ENCODE data around the gene PIEZO1. TPM values are rescaled to one million over a fixed set of nuclear protein-coding genes. Genes with fewer than 3 reads are reported as not detected.

The PIEZO1 gene
- total RNA-seq, 1 experiment from 2014 or later = 138 TPM

DNA sequence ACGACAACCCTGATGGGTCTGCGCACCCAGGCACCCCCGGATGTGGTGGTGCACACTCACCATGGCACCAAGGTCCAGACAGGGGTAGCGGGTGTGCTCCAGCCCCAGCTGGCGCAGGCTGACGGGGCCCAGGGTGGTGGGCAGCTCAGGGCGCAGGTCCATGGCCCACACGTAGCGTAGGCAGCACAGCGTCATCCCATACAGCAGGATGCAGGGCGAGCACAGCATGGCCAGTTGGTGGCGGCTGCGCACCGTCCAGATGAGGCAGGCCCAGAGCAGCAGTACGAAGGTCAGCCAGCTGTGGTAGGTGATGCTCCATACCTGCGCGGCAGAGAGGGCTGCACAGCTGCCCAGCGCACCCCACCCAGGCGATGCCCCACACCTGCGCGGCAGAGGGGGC, 48.9 kb downstream of the PIEZO1 start:
- DNase-seq (ENCODE audit: low read depth) = no peak

DNA sequence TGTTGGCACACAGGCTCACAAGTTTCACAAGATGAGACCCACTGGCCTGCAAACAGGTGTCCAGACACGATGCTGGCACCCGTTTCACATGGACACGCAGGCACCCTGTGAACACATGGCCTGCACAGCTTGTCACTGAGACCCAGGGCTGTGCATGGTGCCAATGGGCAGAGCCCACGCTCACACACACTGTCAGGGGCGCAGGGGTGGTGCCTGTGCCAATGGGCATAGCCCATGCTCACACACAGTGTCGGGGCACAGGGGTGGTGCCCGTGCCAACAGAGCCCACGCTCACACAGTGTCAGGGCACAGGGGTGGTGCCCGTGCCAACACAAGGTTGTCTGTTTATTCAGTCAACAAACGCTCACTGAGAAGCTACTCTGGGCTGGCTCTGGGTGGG, 49.4 kb downstream of the PIEZO1 start:
- DNase-seq (ENCODE audit: low read depth) = no peak

DNA sequence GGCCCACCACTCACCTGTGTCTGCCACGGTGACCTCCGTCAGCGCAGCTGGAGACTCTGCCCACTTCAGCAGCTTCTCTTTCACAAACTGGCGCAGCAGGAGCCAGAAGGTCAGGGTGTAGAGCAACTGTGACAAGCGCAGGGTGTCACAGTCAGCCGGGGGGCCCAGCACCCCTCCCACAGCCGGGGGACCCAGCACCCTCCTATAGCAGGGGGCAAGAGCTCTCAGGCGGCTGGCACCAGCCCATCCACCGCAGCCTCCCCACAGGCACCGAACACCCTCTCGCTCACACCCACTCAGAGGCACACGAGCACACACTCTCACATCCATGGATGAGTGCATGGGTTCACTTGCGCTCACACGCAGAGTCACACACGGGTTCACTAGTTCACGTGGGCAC, 49.9 kb downstream of the PIEZO1 start:
- no peak for DNase-seq (ENCODE audit: low read depth)

DNA sequence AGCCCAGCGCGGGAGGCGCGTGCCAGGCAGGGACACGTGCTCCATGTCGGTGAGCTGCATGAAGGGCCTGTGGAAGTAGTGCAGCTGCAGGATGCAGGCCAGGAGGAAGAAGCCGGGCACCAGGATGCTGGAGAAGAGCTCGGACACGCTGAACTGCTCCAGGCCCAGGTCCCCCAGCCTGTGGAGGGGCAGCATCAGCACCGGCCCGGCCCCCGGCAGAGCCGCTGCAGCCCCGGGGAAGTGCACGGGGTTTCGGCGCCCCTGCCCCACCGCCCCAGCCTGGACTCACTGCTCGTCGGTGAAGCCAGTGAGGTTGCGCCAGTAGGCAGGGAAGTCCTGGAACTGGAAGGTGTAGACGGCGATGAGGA, 50.7 kb downstream of the PIEZO1 start:
- no peak for DNase-seq (ENCODE audit: low read depth)

DNA sequence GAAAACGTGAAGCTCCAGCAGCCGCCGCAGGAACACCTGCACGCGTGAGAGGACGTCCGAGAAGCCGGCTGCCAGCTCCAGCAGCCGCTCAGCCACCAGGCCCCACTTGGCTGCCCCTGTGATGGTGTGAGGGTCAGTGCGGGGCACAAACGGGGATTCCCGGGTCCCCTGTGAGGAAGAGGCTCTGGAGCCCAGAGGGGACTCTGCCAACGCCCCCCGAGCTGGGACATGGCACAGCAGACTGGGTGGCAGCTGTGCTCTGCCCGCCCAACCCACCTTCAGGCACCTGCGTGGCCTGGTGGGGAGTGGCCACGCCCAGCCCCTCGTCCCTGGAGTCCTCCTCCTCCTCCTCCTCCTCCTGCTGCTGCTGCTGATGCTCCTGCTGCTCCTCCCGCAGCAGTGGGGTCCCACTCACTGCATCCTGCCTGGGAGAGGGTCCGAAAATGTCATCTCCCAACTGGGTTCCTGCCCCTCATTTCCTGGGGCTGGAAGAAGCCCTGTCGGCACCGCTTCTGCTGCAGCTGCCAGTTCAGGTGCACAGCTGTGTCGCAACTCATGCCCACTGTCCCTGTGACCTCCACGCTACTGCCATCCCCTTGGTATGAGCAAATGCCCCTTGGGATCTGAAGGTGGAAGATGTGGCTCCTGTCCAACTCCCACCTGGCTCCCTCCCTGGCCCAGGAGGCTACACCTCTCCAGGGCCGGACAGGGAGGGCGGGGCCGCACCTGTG, 51.2 kb downstream of the PIEZO1 start:
- DNase-seq (ENCODE audit: low read depth) = no peak

DNA sequence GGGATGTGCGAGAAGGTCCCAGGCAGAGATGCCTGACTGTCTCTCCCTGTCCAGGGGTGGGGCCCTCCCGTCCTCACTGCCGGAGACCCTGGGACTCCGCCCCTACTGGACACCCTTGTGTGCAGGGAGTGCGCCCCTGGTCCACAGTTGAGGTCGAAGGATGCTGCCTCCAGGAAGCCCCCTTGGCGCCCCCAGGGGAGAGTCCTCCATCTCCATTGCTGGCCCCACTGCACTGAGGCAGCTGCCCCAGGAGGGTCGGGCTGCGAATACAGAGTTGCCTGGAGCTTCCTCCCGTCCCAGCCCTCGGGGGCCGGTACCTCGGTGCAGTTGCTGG, 52.1 kb downstream of the PIEZO1 start:
- no peak for DNase-seq (ENCODE audit: low read depth)

DNA sequence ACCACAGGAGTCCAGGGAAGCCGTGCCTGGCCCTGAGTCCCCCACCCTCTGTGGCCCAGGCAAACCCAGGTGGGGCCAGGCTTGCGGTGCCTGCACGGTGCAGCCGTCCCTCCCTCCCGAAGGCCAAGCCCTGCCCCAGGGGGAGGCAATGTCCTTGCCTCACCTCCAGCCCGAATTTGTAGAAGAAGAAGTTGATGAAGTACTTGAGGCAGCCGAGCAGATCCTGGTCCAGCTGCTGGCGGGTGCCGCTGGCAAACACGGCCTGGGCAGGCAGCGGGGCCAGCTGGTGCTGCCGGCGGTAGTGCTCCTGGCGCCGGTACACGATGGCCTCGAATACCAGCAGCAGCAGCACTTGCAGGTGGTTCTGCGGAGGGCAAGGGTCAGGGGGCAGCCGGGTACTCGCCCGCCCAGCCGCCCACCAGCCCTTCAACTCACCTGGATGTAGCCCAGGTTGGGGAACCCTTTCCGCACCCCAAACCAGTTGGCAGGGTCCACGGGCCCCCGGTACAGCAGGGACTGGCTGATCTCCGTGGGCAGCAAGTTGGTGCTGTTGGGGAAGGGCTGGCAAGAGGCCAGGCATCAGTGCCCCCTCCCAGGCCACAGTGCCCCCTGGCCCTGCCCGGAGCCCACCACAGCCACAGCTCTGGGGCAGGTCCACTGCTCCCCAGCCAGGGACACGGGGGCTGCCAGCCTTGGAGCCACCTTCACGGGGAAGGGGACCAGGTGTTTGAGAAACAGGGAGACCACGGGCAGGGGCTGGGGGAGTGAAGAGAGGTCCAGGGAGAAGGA, 52.7 kb downstream of the PIEZO1 start:
- DNase-seq (ENCODE audit: low read depth) = no peak

DNA sequence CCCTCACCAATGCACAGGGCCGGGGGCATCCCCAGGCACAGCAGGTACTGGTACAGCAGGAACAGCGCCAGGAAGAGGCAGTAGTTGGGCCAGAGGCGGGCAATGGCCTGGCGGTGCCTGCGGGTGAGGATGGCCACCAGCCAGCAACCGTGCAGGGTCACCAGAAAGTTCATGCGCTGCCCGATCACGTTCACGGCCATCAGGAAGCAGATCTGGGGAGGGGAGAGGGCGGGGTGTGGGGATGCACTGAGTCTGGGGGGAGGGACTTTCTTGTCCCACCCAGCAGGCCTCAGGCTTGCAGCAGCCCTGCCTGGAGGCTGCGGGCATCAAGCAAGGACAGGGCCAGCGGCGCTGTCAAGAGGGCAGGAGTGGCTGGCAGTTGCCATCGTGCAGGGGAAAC, 53.3 kb downstream of the PIEZO1 start:
- DNase-seq (ENCODE audit: low read depth) = no peak

DNA sequence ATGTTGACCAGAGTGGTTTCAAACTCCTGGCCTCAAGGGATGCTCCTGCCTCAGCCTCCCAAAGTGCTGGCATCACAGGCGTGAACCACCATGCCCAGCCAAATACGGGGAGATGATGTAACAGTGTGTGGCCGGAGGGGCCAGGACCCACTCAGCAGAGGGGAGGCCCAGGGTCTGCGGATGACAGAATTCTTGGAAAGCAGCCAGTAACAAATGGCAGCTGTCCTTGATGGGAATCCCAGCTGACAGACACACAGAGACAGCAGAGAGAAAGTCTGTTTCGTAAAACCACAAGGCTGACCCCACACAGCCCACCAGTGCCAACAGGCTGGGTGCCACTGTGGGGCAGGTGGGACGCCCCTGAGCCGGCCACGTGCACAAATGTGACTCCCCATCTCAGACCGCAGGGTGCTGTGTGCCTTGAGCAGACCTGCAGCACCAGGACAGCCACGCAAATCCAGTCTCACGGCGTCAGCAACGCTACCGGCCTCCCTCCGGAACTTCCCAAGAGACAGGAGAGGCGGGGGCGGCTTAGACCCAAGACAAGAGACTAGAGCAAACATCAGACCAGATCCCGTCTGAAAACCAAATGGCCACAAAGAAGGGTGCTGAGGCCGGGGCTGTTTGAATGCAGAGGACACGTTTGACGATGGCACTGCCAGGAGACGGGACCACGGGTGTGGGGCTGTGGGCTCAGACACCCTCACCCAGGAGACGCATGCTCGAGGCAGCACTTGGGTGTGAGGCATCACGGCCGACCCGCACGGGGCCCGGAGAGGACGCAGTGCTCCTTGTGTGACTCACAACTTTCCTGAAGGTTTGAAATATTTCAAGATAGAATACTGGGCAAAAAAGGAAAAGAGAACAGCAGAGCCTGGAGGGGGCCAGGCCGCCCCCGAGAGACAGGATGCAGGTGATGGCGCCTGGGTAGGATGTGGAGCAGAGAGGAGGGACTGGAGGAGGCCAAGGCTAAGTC, 54.1 kb downstream of the PIEZO1 start:
- DNase-seq (ENCODE audit: low read depth) = peak; percentile 59

DNA sequence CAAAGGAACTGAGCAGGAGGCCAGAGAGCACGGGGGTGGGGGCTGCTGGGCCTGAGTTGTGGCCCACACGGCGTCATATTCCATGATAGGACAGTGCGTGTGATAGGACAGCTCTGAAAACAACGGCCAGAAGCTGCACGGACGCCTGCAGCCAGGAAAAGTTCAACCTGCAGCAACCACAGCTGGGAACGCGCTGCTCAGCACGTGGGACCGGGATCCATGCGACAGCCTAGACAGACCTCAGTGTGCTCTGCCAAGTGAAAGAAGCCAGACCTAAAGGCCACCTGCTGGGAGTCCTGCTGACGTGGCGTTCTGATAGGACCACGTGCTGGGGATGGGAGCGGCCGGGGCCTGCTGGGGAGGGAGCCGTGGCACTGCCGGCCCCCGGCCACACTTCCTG, 57.1 kb downstream of the PIEZO1 start:
- DNase-seq (ENCODE audit: low read depth) = no peak

DNA sequence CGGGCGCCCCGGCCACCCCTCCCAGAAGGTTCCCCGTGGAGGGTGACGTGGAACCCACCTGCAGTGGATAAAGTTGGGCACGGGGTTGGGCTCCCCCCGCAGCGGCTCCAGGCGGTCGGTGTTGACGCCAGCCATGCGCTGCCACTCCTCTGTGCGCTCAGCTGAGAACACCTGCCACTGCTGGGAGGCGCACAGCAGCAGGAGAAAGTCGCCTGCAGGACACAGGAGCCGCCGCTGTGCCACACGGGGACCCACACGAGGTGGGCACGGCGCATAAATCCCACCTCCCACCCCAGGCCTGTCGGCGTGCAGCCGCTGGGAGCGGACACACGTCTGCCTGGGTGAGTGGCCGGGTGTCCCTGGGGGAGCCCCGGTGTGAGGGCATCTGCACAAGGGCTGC, 58.0 kb downstream of the PIEZO1 start:
- no peak for DNase-seq (ENCODE audit: low read depth)

DNA sequence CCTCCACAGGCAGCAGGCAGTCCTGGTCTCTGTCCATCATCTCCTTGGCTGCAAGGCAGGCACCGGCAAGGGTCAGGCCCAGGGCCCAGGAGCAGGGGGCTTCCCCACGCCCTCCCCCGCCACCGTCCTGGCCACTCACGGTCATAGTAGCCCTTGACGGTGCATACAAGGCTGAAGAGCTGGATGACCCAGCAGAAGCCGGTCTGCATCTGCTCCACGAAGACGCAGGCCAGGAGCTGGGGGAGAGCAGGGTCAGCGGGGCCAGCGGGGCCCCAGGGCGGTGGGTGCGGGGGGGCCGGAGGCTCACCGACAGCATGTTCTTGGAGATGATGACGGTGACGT, 58.6 kb downstream of the PIEZO1 start:
- no peak for DNase-seq (ENCODE audit: low read depth)

DNA sequence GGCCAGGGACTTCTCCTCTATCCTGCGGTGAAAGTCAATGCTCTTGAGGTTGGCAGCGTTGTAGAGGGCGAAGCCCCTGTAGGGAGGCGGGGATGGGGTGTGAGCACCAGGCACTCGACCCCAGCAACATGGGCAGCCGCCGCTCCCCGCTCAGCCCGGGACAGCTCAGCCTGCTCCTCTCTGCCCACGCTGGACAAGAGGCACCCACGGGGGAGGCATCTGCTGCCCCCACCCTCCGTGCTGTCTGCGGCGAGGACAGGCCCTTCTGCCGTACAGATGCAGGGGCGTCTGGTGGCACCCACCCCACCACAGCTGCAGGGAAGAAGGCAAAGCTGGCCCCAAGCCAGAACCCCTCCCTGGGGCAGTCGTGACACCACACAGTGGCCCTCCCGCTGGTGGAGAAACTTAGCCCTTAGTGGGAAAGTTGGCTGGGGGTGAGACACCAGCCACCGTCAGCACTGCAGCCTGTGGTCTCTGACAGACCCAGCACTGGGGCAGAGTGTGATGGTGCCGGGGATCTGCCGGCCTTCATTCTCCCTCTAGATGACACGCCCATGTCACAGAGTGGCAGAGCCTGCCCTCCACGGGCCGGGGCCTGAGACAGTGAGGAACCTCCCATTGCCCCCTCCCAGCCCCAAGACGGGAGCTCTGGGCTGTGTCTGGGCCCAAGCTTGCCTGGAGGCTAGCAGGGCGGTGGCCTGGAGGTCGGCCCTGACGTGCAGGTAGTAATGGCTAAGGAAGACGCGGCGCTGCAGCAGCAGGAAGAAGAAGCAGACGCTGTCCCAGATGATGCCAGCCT, 59.2 kb downstream of the PIEZO1 start:
- DNase-seq (ENCODE audit: low read depth) = no peak

DNA sequence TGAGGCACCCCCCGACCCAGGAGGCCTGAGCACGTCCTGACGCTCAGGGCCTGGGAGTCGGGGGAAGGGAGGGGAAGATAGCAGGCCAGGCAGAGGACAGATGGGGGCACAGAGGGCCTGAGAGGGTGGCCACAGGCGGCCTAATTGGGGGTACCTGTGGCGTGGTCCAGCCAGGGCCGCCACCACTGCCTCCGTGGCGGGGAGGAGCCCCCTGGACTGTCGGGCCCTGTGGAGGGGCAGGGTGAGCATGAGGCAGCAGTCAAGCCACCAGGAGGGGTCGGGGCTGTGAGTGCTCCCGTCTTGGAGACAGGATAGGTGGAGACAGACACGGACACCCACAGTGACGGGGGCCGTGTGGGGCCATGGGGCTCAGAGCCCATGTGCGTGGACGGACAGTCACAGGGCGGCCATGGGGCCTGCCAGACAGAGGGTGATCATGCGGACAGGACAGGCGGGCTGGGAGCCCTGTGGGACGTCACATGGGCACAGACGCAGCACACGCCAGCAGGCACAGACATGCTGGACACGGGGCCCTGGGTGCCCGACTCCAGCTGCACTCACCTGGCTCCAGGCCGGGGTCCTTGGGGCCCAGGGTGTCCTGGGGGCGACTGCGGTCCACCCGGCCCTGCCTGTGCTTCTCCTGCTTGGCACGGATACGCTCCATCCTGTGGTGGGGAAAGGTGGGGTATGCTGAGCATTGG, 60.0 kb downstream of the PIEZO1 start:
- no peak for DNase-seq (ENCODE audit: low read depth)

DNA sequence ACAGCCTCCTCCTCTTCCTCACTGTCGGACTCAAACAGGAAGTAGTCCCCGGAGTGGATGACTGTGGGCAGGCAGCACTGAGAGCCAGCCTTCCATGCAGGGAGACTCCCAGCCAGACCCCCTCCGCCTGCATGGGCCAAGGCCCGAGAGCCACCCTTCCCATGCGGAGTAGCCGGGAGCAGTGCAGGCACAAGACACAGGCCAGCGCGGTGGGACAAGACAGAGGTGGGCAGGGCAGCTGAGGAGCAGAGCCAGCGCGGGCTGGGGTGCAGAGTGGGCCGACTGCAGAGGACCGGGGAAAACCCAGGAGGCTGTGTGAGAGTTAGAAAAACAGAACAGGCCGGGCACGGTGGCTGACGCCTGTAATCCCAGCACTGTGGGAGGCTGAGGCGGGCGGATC, 61.1 kb downstream of the PIEZO1 start:
- DNase-seq (ENCODE audit: low read depth) = no peak

DNA sequence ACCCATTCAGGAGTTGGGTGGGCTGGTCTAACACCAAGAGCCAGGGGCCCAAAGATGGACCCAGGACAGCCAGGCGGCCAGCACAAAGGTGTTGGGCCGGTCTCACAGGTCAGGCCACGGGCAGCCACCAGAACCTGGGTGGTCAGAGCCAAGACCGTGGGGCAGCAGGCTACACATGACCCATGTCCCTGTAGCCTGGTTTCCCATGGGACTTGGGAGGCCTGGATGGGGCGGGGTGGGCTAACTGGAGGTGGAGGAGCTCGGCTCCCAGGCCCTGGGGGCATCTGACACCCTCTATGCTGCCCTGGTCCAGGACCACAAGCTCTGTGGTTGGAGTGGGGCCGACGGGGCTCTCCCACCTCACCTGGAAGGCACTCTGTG, 61.5 kb downstream of the PIEZO1 start:
- DNase-seq (ENCODE audit: low read depth) = no peak

DNA sequence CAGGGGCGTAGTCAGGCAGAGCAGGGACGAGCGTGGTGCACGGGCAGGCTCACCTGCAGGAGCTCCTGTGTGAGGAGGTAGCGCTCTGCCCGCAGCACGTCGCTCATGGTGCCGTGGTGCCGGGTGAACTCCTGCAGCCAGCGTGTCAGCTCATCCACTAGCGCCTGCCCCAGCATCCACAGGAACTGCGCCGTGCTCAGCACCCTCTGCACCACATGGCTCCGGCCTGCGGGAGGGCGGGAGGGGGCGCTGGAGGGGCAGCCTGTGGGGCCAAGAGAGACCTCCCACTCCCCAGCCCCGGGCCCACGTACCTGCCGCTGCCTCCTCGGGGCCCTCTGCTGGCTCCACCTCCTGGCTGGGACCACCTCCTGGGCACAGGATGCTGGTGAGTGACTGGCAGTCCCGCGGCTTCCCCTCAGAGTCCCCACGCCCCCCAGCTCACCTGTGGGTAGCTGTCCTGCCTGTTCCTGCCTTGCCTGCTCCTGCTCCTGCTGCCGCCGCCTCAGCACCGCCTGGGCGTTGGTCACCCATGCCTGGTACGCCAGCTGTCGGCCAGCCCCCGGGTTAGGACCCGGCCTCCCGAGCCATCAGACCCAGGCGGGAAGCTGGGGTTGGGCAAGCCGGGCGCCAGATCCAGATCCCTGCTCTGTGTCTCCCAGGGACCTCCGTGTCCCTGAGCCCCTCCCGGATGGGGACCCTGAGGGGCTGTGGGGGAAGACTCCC, 62.1 kb downstream of the PIEZO1 start:
- no peak for DNase-seq (ENCODE audit: low read depth)

DNA sequence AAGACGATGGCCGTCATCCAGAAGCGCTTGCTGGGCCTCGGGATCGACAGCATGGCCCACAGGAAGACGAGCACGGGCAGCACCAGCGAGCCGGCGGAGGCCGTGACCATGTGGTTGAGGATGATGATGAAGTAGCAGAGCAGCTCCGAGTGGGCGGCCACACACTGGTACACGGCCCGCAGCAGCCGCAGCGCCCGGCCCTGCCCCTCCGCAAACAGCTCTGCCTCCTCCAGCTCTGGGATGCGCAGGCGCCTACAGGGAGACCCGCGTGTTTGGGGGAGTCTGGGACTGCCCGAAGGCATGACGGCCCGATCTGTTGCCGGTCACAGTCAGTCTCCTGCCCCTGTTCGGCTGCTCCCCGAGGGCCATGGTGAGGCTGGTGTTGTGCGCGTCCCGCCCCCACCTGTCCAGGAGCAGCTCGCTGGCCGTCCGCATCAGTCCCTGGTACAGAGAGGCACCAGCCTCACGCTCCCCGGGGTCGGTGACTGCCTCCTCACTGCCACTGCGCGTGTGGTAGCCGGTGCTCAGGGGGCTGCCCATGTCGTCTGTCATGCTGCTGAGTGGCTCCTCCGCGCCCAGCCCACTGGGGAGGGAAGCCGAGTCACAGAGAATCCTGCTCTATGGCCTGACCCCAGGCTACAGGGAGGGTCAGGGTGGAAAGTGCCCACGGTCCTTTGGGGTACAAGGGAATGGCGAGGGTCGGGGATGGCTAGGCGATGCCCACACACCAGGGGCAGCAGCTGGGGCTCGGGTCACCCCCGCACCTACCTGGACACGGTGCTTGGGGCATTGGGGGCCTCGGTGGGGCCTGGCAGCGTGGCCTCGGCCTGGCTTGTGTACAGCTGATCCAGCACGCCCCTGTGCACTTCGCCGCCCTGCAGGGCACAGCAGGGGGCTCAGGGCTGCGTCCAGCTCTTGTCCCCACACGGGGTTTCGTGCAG, 62.9 kb downstream of the PIEZO1 start:
- DNase-seq (ENCODE audit: low read depth) = no peak

DNA sequence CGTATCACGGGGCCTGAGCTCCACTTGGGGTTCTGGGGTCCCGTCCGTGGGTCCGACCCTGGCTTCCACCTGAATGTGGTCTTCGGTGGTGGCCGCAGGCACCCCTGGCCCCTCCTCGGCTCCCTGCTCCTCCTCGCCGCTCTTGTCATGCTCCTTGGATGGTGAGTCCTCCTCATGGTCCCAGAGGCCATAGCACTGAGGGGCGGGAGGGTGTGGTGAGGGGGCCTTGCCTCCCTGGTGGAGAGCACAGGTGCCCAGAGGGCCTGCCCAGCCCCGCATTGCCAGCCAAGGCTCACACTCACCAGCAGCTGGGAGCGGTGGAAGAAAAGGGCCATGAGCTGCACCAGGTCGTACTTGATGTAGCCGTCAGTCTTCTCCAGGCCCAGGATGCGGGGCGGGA, 63.8 kb downstream of the PIEZO1 start:
- DNase-seq (ENCODE audit: low read depth) = no peak

Measured in LHCN-M2 (cell line).